ENCODE results near the gene DVL3.

GRCh38 chr3:184142199-184142598, 13.0 kb upstream of the DVL3 start:
- no peak for TF ChIP-seq POLR2AphosphoS5 (IDR thresholded peaks at IDR 0.05)
- TF ChIP-seq CTCF (IDR thresholded peaks at IDR 0.05; ENCODE audit: poor library complexity, severe bottlenecking), result no peak
- TF ChIP-seq EZH2 (IDR thresholded peaks at IDR 0.05; ENCODE audit: borderline replicate concordance, insufficient read depth, low read length, poor library complexity, severe bottlenecking), result no peak

Measured in neural cell (in vitro differentiated cells).